ENCODE measurements around the gene PPP1R14C. TPM values are rescaled to one million over a fixed set of nuclear protein-coding genes. Genes with fewer than 3 reads are reported as not detected.
A peak's percentile ranks its signal among the peaks of the same experiment; 100 is the strongest.

Gene PPP1R14C
- total RNA-seq, 1 experiment from 2014 or later: 0.20 TPM

- no peak for DNase-seq (ENCODE audit: low spot score)
Observed at GRCh38 chr6:150271501-150272263, 128.8 kb downstream of the PPP1R14C start.

GRCh38 chr6:150272264-150272975 lies 129.6 kb downstream of the PPP1R14C start:
- DNase-seq (ENCODE audit: low spot score): no peak

- DNase-seq (ENCODE audit: low spot score): no peak
Observed at GRCh38 chr6:150272976-150273315, 130.1 kb downstream of the PPP1R14C start.

- no peak for DNase-seq (ENCODE audit: low spot score)
Observed at GRCh38 chr6:150273457-150274309, 130.8 kb downstream of the PPP1R14C start.

- no peak for DNase-seq (ENCODE audit: low spot score)
Observed at GRCh38 chr6:150275489-150275888, 132.6 kb downstream of the PPP1R14C start.

GRCh38 chr6:150276168-150276936 lies 133.5 kb downstream of the PPP1R14C start:
- DNase-seq (ENCODE audit: low spot score): no peak

GRCh38 chr6:150276937-150277742 lies 134.3 kb downstream of the PPP1R14C start:
- no peak for DNase-seq (ENCODE audit: low spot score)

GRCh38 chr6:150279533-150279932 lies 136.7 kb downstream of the PPP1R14C start:
- no peak for DNase-seq (ENCODE audit: low spot score)

- no peak for DNase-seq (ENCODE audit: low spot score)
Observed at GRCh38 chr6:150280703-150281102, 137.9 kb downstream of the PPP1R14C start.

GRCh38 chr6:150281767-150282166 lies 138.9 kb downstream of the PPP1R14C start:
- no peak for DNase-seq (ENCODE audit: low spot score)

GRCh38 chr6:150282806-150283205 lies 140.0 kb downstream of the PPP1R14C start:
- DNase-seq (ENCODE audit: low spot score): no peak

GRCh38 chr6:150286460-150286859 lies 143.6 kb downstream of the PPP1R14C start:
- DNase-seq (ENCODE audit: low spot score): no peak

- DNase-seq (ENCODE audit: low spot score): no peak
Observed at GRCh38 chr6:150286912-150287311, 144.1 kb downstream of the PPP1R14C start.

GRCh38 chr6:150288456-150288855 lies 145.6 kb downstream of the PPP1R14C start:
- DNase-seq (ENCODE audit: low spot score): no peak

- DNase-seq (ENCODE audit: low spot score): no peak
Observed at GRCh38 chr6:150289454-150290071, 146.7 kb downstream of the PPP1R14C start.

GRCh38 chr6:150290429-150290828 lies 147.6 kb downstream of the PPP1R14C start:
- no peak for DNase-seq (ENCODE audit: low spot score)

GRCh38 chr6:150291968-150292710 lies 149.3 kb downstream of the PPP1R14C start:
- no peak for DNase-seq (ENCODE audit: low spot score)

GRCh38 chr6:150293019-150293418 lies 150.2 kb downstream of the PPP1R14C start:
- no peak for DNase-seq (ENCODE audit: low spot score)

- DNase-seq (ENCODE audit: low spot score): peak; percentile 24
Observed at GRCh38 chr6:150293423-150294173, 150.8 kb downstream of the PPP1R14C start.

All from HT-29 (cell line).